ENCODE measurements around the gene EIF5A. TPM values are rescaled to one million over a fixed set of nuclear protein-coding genes. Genes with fewer than 3 reads are reported as not detected.
"Not testable (repeated sequence)": the region's sequence is repeated elsewhere in the genome, so short reads cannot be mapped to it uniquely, and the experiment has no call there.

EIF5A gene
- polyA plus RNA-seq, 5 donors: 224 to 373 (median 229) TPM

- no peak for DNase-seq
Observed at GRCh38 chr17:7327501-7327900, 20.1 kb downstream of the EIF5A start.

- DNase-seq: no peak
Observed at GRCh38 chr17:7328009-7328408, 20.6 kb downstream of the EIF5A start.

GRCh38 chr17:7328840-7329373 is 21.5 kb downstream of the EIF5A start, which contains the start of gene NEURL4:
Gene NEURL4 (minus strand): TSS chr17:7329335. CDS start chr17:7329312, 23 bp downstream.
- no peak for DNase-seq

GRCh38 chr17:7329374-7329996 is 22.1 kb downstream of the EIF5A start:
- DNase-seq: peak; percentile 99

GRCh38 chr17:7329997-7330637 is 22.7 kb downstream of the EIF5A start:
- DNase-seq: peak in 1 of 2 donors; percentile 79

- no peak for DNase-seq
Observed at GRCh38 chr17:7330638-7331015, 23.2 kb downstream of the EIF5A start.

GRCh38 chr17:7332111-7332510 is 24.7 kb downstream of the EIF5A start:
- DNase-seq: no peak

GRCh38 chr17:7332600-7333069 is 25.2 kb downstream of the EIF5A start:
- not testable (repeated sequence) for DNase-seq

- DNase-seq: no peak
Observed at GRCh38 chr17:7334938-7335538, 27.6 kb downstream of the EIF5A start.

GRCh38 chr17:7335765-7336164 is 28.3 kb downstream of the EIF5A start:
- not testable (repeated sequence) for DNase-seq

GRCh38 chr17:7336240-7337175 is 29.1 kb downstream of the EIF5A start, which contains the start of gene ACAP1:
Gene ACAP1 (plus strand): TSS chr17:7336529. CDS start chr17:7336735, 206 bp downstream.
- no peak for DNase-seq

- DNase-seq: not testable (repeated sequence)
Observed at GRCh38 chr17:7337600-7337999, 30.2 kb downstream of the EIF5A start.

- no peak for DNase-seq
Observed at GRCh38 chr17:7340179-7340578, 32.8 kb downstream of the EIF5A start.

GRCh38 chr17:7341842-7342241 is 34.4 kb downstream of the EIF5A start:
- no peak for DNase-seq

- DNase-seq: no peak
Observed at GRCh38 chr17:7343250-7343649, 35.8 kb downstream of the EIF5A start.

- no peak for DNase-seq
Observed at GRCh38 chr17:7346761-7347614, 39.6 kb downstream of the EIF5A start.

- DNase-seq: no peak
Observed at GRCh38 chr17:7347630-7348477, 40.4 kb downstream of the EIF5A start.

- DNase-seq: no peak
Observed at GRCh38 chr17:7348478-7349242, 41.2 kb downstream of the EIF5A start.

Measured in right lung (tissue), 5 donors.